ENCODE measurements around the gene ZNF726.
"Not testable (repeated sequence)": the region's sequence is repeated elsewhere in the genome, so short reads cannot be mapped to it uniquely, and the experiment has no call there.

ZNF726 gene

GRCh38 chr19:23946569-23946968 lies 31.9 kb downstream of the ZNF726 start:
- DNase-seq: no peak

- DNase-seq: no peak
Measured at GRCh38 chr19:23949611-23950010, 34.9 kb downstream of the ZNF726 start.

GRCh38 chr19:23956051-23956450 lies 41.4 kb downstream of the ZNF726 start:
- DNase-seq: no peak

- no peak for DNase-seq
Measured at GRCh38 chr19:23957660-23958281, 43.1 kb downstream of the ZNF726 start.

GRCh38 chr19:23963396-23963795 lies 48.7 kb downstream of the ZNF726 start:
- DNase-seq: not testable (repeated sequence)

- not testable (repeated sequence) for DNase-seq
Measured at GRCh38 chr19:23963881-23964280, 49.2 kb downstream of the ZNF726 start.

GRCh38 chr19:23964334-23964733 lies 49.6 kb downstream of the ZNF726 start:
- not testable (repeated sequence) for DNase-seq

GRCh38 chr19:23969630-23970029 lies 54.9 kb downstream of the ZNF726 start:
- DNase-seq: no peak

GRCh38 chr19:23971598-23971997 lies 56.9 kb downstream of the ZNF726 start:
- no peak for DNase-seq

GRCh38 chr19:23972161-23972560 lies 57.5 kb downstream of the ZNF726 start:
- DNase-seq: no peak

GRCh38 chr19:23974941-23975340 lies 60.3 kb downstream of the ZNF726 start:
- no peak for DNase-seq

- DNase-seq: not testable (repeated sequence)
Measured at GRCh38 chr19:23976631-23977030, 61.9 kb downstream of the ZNF726 start.

- DNase-seq: not testable (repeated sequence)
Measured at GRCh38 chr19:23977256-23977655, 62.6 kb downstream of the ZNF726 start.

- no peak for DNase-seq
Measured at GRCh38 chr19:23978068-23978467, 63.4 kb downstream of the ZNF726 start.

- no peak for DNase-seq
Measured at GRCh38 chr19:23980805-23981204, 66.1 kb downstream of the ZNF726 start.

GRCh38 chr19:23981863-23982262 lies 67.2 kb downstream of the ZNF726 start:
- no peak for DNase-seq

- no peak for DNase-seq
Measured at GRCh38 chr19:23983406-23983805, 68.7 kb downstream of the ZNF726 start.
